ENCODE measurements around the gene SLC13A1.

DNA sequence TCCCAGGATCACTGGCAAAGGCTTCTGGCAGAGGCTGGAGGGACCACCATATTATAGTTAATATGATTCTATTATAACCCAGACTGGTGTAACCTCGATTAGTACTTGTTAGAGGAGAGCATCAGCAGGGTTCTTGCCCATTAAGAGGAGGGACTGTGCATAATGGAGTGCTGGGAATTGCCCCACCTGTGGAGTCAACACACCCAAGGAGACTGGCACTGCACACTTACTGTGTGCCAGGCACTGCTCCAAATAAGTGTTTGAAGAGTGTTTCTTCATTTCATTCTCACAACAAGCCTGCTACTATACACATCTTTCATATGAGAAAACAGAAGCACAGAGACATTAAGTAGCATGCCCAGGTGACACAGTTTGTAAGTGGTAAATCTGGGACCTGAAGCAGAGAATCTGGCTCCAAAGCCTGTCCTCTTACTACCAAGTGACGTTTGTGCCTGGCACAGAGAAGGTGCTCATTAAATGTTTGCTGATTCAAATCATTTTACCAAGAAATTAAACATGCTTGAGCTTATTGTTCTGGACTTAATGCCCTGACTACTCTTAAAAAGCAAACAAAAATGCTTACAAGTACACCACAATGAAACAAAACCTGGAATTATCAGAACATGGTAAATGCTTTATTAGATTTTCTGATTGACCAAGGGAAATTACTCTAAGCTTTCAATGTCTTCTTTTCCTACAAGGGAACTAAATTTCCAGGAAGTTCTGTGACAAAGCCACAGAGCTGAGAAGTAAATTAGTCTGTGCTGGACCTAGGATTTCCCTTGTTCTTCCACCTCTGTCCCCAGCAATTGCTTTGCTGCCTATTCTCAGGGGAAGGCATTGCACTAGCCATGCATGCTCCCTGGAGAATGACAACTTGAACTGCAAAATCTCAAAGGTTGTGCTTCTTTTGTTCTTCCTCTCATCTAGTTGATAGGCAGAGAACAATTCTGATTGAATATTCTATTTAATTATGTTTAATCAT, 809 bp downstream of the SLC13A1 start:
- TF ChIP-seq, protein P1, sequence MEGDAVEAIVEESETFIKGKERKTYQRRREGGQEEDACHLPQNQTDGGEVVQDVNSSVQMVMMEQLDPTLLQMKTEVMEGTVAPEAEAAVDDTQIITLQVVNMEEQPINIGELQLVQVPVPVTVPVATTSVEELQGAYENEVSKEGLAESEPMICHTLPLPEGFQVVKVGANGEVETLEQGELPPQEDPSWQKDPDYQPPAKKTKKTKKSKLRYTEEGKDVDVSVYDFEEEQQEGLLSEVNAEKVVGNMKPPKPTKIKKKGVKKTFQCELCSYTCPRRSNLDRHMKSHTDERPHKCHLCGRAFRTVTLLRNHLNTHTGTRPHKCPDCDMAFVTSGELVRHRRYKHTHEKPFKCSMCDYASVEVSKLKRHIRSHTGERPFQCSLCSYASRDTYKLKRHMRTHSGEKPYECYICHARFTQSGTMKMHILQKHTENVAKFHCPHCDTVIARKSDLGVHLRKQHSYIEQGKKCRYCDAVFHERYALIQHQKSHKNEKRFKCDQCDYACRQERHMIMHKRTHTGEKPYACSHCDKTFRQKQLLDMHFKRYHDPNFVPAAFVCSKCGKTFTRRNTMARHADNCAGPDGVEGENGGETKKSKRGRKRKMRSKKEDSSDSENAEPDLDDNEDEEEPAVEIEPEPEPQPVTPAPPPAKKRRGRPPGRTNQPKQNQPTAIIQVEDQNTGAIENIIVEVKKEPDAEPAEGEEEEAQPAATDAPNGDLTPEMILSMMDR (IDR thresholded peaks at IDR 0.05): no peak
- no peak for TF ChIP-seq POLR2A (IDR thresholded peaks at IDR 0.05)
